MCF 10A (cell line): ENCODE results near the gene ULBP2. TPM values are rescaled to one million over a fixed set of nuclear protein-coding genes. Genes with fewer than 3 reads are reported as not detected.

Experiments used
- BruUV-seq: library from RNA; stranded (reverse); fragments of 400-500 nt; replicated peaks from 2 replicates; lab custom pipeline; 2021; lab: Mats Ljungman, UMichigan
- CTCF ChIA-PET: fragments of 300-600 bp; sonication (Branson Sonifier 250); formaldehyde crosslinking; extraction: SDS; loops from one replicate; lab custom pipeline; 2021; ENCODE audit warnings: antibody characterized with exemption, inconsistent platforms; lab: Yijun Ruan, JAX
- POLR2A ChIA-PET: fragments of 300-600, 350-650 bp; sonication (Branson Sonifier 250); formaldehyde crosslinking; extraction: SDS; loops from one replicate; lab custom pipeline; 2020; ENCODE audit warnings: antibody characterized with exemption, inconsistent platforms; lab: Yijun Ruan, JAX
- DNase-seq: peaks from one replicate; pipeline ENCODE4 v3.0.0-alpha.2; 2018; ENCODE audit not compliant: unreplicated experiment
- H3K27ac Mint-ChIP-seq: one replicate; pipeline ENCODE4 v1.8.0; 2022; ENCODE audit warnings: mild to moderate bottlenecking, low read depth, mixed read lengths; ENCODE audit not compliant: unreplicated experiment
- H3K27me3 Mint-ChIP-seq: one replicate; pipeline ENCODE4 v1.8.0; 2022; ENCODE audit warnings: mixed read lengths; ENCODE audit not compliant: insufficient read depth, unreplicated experiment
- H3K36me3 Mint-ChIP-seq: one replicate; pipeline ENCODE4 v1.8.0; 2022; ENCODE audit warnings: mild to moderate bottlenecking, moderate library complexity, mixed read lengths; ENCODE audit not compliant: insufficient read depth, unreplicated experiment
- H3K4me1 Mint-ChIP-seq: one replicate; pipeline ENCODE4 v1.8.0; 2022; ENCODE audit warnings: mixed read lengths; ENCODE audit not compliant: insufficient read depth, unreplicated experiment
- H3K4me3 Mint-ChIP-seq: one replicate; pipeline ENCODE4 v1.8.0; 2022; ENCODE audit warnings: mild to moderate bottlenecking, moderate library complexity, mixed read lengths; ENCODE audit not compliant: unreplicated experiment
- H3K9me3 Mint-ChIP-seq: one replicate; pipeline ENCODE4 v1.8.0; 2022; ENCODE audit warnings: mixed read lengths; ENCODE audit not compliant: unreplicated experiment
- CTCF ChIP-seq: fragments of 200-600 bp; IDR thresholded peaks from one replicate; pipeline ENCODE4 v1.8.0; 2022; ENCODE audit warnings: antibody characterized with exemption, mild to moderate bottlenecking; ENCODE audit not compliant: unreplicated experiment
- intact Hi-C: fragments of 100-400 bp; cut with micrococcal nuclease; formaldehyde crosslinking; loops from 2 replicates; pipeline ENCODE4 v1.14.1; 2022
- total RNA-seq: library from RNA; stranded (reverse); gene quantifications from 2 replicates; pipeline ENCODE4 v1.2.3, GENCODE V29; 2022

Gene ULBP2
- total RNA-seq, 1 experiment from 2014 or later: 3.1 TPM

- peak overlapping the region; percentile 66 for H3K27ac Mint-ChIP-seq
- ChIA-PET POLR2A (interaction anchor here (1.9 to 4.0 kb wide), 3 partner anchors 8 to 52 kb away, joined by 11 to 30 read pairs (median 14); no protein-coding TSS in a partner anchor), CTCF (interaction anchor here (0.6 to 2.1 kb wide), 5 partner anchors 10 to 75 kb away, joined by 3 to 12 read pairs (median 4); no protein-coding TSS in a partner anchor)
- H3K4me3 Mint-ChIP-seq: no peak overlapping the region
- no peaks in the 10 kb centered on the region for H3K27me3 Mint-ChIP-seq
- no peaks in the 10 kb centered on the region for H3K9me3 Mint-ChIP-seq
- peaks cover 63% of the 10 kb centered on the region for H3K4me1 Mint-ChIP-seq
- intact Hi-C loops: no loop called here
- DNase-seq: no peak
- BruUV-seq: no TSS peak
- TF ChIP-seq CTCF: no peak
- H3K36me3 Mint-ChIP-seq: no peaks in the 10 kb centered on the region
Observed at GRCh38 chr6:149898966-149899365, 42.8 kb upstream of the ULBP2 start.

GRCh38 chr6:149899486-149899885 lies 42.3 kb upstream of the ULBP2 start:
- H3K4me3 Mint-ChIP-seq: no peak overlapping the region
- intact Hi-C loops: no loop called here
- H3K9me3 Mint-ChIP-seq: no peaks in the 10 kb centered on the region
- CTCF ChIA-PET: interaction anchor here (0.7 to 2.1 kb wide), 3 partner anchors 52 to 1128 kb away, joined by 3 to 12 read pairs (median 3); no protein-coding TSS in a partner anchor
- BruUV-seq: no TSS peak
- no peaks in the 10 kb centered on the region for H3K27me3 Mint-ChIP-seq
- POLR2A ChIA-PET: interaction anchor here (1.6 to 4.0 kb wide), 6 partner anchors 8 to 53 kb away, joined by 5 to 30 read pairs (median 12); partner anchors contain the start of gene RAET1G
- peak overlapping the region; percentile 66 for H3K27ac Mint-ChIP-seq
- H3K36me3 Mint-ChIP-seq: no peaks in the 10 kb centered on the region
- DNase-seq: no peak
- TF ChIP-seq CTCF: no peak
- peaks cover 60% of the 10 kb centered on the region for H3K4me1 Mint-ChIP-seq

GRCh38 chr6:149899926-149900619 lies 41.7 kb upstream of the ULBP2 start:
- DNase-seq: no peak
- ChIA-PET CTCF (interaction anchor here (0.7 to 2.1 kb wide), 6 partner anchors 19 to 1128 kb away, joined by 3 to 12 read pairs (median 4); no protein-coding TSS in a partner anchor), POLR2A (interaction anchor here (0.7 to 4.0 kb wide), 12 partner anchors 9 to 218 kb away, joined by 3 to 30 read pairs (median 5); partner anchors contain the start of gene RAET1G)
- Mint-ChIP-seq H3K27me3 (no peaks in the 10 kb centered on the region), H3K27ac (peak overlapping the region; percentile 66), H3K36me3 (no peaks in the 10 kb centered on the region), H3K9me3 (no peaks in the 10 kb centered on the region), H3K4me1 (peaks cover 54% of the 10 kb centered on the region), H3K4me3 (no peak overlapping the region)
- no peak for TF ChIP-seq CTCF
- intact Hi-C loops: no loop called here
- no TSS peak for BruUV-seq
